Spleen (tissue), 11 donors: ENCODE results near the gene GCFC2. TPM values are rescaled to one million over a fixed set of nuclear protein-coding genes. Genes with fewer than 3 reads are reported as not detected.
"Not testable (repeated sequence)": the region's sequence is repeated elsewhere in the genome, so short reads cannot be mapped to it uniquely, and the experiment has no call there.

Experiments
- DNase-seq: peaks from one replicate; pipeline ENCODE4 v3.0.0-alpha.2; 2020
- H3K27ac ChIP-seq, 8 donors: fragments of 200-600 bp; sonication (generic) in 7 of 8; 1 replicate in 4 of 8; 2 replicates in 4 of 8; pipeline versions ENCODE4 v1.5.0 to v1.8.0; 2016 to 2021; ENCODE audit warnings: inconsistent platforms in 4 of 8, mild to moderate bottlenecking in 4 of 8, moderate library complexity in 1 of 8
- H3K27me3 ChIP-seq, 7 donors: fragments of 200-600 bp; sonication (generic) in 6 of 7; replicated peaks in 1 of 7; 1 replicate in 4 of 7; 2 replicates in 3 of 7; pipeline versions ENCODE4 v1.5.0 to v1.8.0; 2016 to 2021; ENCODE audit warnings: inconsistent platforms in 3 of 7, mild to moderate bottlenecking in 1 of 7
- H3K36me3 ChIP-seq, 6 donors: fragments of 200-600 bp; sonication (generic) in 5 of 6; 1 replicate in 4 of 6; 2 replicates in 2 of 6; pipeline versions ENCODE4 v1.5.0 to v1.8.0; 2016 to 2021; ENCODE audit warnings: inconsistent platforms in 2 of 6
- H3K4me1 ChIP-seq, 6 donors: fragments of 200-600 bp; sonication (generic) in 5 of 6; 1 replicate in 3 of 6; 2 replicates in 3 of 6; pipeline versions ENCODE4 v1.5.0 to v1.8.0; 2016 to 2021; ENCODE audit warnings: inconsistent platforms in 3 of 6
- H3K4me3 ChIP-seq, 8 donors: fragments of 200-600 bp; sonication (generic) in 7 of 8; 1 replicate in 4 of 8; 2 replicates in 4 of 8; pipeline versions ENCODE4 v1.5.0 to v1.8.0; 2016 to 2021; ENCODE audit warnings: inconsistent platforms in 4 of 8, mild to moderate bottlenecking in 4 of 8, moderate library complexity in 2 of 8
- H3K9me3 ChIP-seq, 8 donors: fragments of 200-600 bp; sonication (generic) in 7 of 8; 1 replicate in 4 of 8; 2 replicates in 4 of 8; pipeline versions ENCODE4 v1.5.0 to v1.8.0; 2016 to 2021; ENCODE audit warnings: inconsistent platforms in 4 of 8
- POLR2A ChIP-seq, 3 donors: fragments of 450-650 bp; IDR thresholded peaks; one replicate each; pipeline ENCODE4 v1.5.1; 2017; ENCODE audit warnings: antibody characterized with exemption in 3 of 3, mild to moderate bottlenecking in 1 of 3
- POLR2AphosphoS5 ChIP-seq, 3 donors: sonication (generic); formaldehyde crosslinking; IDR thresholded peaks; one replicate each; pipeline ENCODE4 v1.5.1; 2017; ENCODE audit warnings: antibody characterized with exemption in 3 of 3
- WGBS, 5 donors: extraction: QIAGEN DNeasy Blood & Tissue Kit in 3 of 5; methylation state at CpG; one replicate each; pipeline versions ENCODE4 v1.1.5 to v1.1.7; 2013 to 2018; 5-methylcytosine and 5-hydroxymethylcytosine counted together
- intact Hi-C: fragments of 100-400 bp; cut with DNase I; formaldehyde crosslinking; loops from one replicate; pipeline ENCODE4 v1.15.0; 2023; ENCODE audit warnings: low total_unique reads
- polyA plus RNA-seq, 3 donors: library from polyadenylated mRNA; stranded (reverse); fragments of 200-250 nt; gene quantifications; one replicate each; pipeline ENCODE4 v1.2.1, GENCODE V29; 2013
- total RNA-seq, 7 donors: library from RNA; depleted of rRNA in 3 of 7; stranded (reverse); fragments of >200 nt in 3 of 7; fragmentation: NEBNext Ultra II Directional in 4 of 7; extraction: Animal tissue kit (Norgen Biotek cat#: 25700) in 4 of 7; gene quantifications; one replicate each; pipeline versions ENCODE4 v1.1.0 to v1.2.1, GENCODE V29; 2016 to 2021
- TF ChIP-seq, protein P1 (sequence below), 11 experiments: fragments of 200-600 bp in 7 of 11; fragments of 450-650 bp in 4 of 11; sonication (generic) in 4 of 11; IDR thresholded peaks in 8 of 11; conservative IDR thresholded peaks in 3 of 11; 1 replicate in 7 of 11; 2 replicates in 4 of 11; pipeline versions ENCODE4 v1.4.0 to v1.8.0; 2016 to 2021; ENCODE audit warnings: antibody characterized with exemption in 11 of 11, inconsistent platforms in 4 of 11, mild to moderate bottlenecking in 1 of 11
- donor health status: healthy with polysubstance abuse.
- donor health status: DM: no; HTN: no; CAD: no; lungs with moderate emphysema.
- donor health status: DM: no; HTN: no; CAD: no.
- donor health status: Bipolar disorder and iron deficiency.
- donor health status: healthy.
- donor health status: DM: no; HTN: no; CAD: no.
- donor health status: DM: yes; HTN: yes; CAD: no.

GCFC2 gene
- total and polyA plus RNA-seq, 10 donors = 13.1 to 27.7 (median 20.5) TPM

DNA sequence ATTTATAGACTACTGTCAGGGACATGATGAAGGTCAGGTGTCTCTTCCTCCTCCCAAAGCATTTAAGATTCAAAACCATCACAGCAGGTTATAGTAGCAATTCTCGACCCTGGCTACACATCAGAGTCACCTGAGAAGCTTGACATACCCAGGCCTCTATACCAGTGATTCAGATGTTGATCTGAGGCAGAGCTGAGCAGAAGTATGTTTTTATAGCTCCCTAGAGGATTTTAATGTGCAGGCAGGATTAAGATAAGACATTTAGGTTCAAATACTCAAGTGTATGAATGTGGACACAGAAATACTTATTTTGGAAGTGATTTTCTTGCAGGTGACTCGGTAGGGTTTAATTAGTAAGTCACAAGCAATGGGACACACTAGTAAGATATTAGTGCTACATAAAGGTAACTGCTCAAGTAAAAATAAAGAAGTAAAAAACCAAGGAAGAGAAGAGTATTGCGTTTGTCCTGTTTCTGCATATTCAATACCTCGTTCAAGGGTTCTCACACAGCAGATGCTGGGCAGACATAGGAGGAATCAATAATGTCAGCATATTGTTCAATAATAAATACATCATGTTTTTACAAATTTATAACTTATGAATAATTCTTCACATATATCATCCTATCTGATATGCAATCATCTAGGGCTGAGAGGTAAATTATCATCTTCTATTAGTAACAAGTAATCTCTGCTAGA, 7.0 kb downstream of the GCFC2 start:
- no peak overlapping the region for H3K27ac ChIP-seq
- H3K36me3 ChIP-seq = peaks cover 0 to 77% (median 56%) of the 10 kb centered on the region in 6 donors
- H3K27me3 ChIP-seq = no peaks in the 10 kb centered on the region
- no peak overlapping the region for H3K4me3 ChIP-seq
- 84 to 94% (median 88%) methylated on average over 4 of the region's 4 CpGs for WGBS, 5 donors
- DNase-seq = no peak
- peaks cover 2 to 16% (median 7%) of the 10 kb centered on the region in 6 donors for H3K4me1 ChIP-seq
- intact Hi-C loops = no loop called here
- no peaks in the 10 kb centered on the region for H3K9me3 ChIP-seq
- TF ChIP-seq POLR2AphosphoS5 (IDR thresholded peaks at IDR 0.05) = no peak
- TF ChIP-seq, protein P1, sequence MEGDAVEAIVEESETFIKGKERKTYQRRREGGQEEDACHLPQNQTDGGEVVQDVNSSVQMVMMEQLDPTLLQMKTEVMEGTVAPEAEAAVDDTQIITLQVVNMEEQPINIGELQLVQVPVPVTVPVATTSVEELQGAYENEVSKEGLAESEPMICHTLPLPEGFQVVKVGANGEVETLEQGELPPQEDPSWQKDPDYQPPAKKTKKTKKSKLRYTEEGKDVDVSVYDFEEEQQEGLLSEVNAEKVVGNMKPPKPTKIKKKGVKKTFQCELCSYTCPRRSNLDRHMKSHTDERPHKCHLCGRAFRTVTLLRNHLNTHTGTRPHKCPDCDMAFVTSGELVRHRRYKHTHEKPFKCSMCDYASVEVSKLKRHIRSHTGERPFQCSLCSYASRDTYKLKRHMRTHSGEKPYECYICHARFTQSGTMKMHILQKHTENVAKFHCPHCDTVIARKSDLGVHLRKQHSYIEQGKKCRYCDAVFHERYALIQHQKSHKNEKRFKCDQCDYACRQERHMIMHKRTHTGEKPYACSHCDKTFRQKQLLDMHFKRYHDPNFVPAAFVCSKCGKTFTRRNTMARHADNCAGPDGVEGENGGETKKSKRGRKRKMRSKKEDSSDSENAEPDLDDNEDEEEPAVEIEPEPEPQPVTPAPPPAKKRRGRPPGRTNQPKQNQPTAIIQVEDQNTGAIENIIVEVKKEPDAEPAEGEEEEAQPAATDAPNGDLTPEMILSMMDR (IDR thresholded peaks at IDR 0.05 in 8 of 11, conservative IDR thresholded peaks at IDR 0.05 in 3 of 11) = no peak
- no peak for TF ChIP-seq POLR2A (IDR thresholded peaks at IDR 0.05)

DNA sequence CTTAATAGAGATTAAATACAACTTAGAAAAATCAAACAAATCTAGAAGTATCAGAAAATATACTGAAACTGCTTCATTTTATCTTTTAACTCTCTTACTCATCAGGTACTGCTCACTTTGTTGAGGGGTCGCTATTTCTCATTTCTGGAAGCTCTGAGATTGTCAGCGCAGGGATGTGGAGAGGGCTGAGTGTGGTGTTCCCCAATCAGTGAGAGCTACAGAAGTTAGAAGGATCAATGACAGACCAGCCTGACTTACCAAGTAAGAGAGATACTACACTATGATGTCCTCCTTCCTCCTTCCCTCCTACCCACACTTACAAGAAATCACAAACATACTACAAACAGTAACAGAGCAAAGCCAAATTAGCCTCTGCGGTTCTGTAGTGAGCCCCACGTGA, 8.1 kb downstream of the GCFC2 start:
- 91 to 97% (median 93%) methylated on average over 4 of the region's 4 CpGs for WGBS, 5 donors
- peaks cover 0 to 87% (median 64%) of the 10 kb centered on the region in 6 donors for H3K36me3 ChIP-seq

DNA sequence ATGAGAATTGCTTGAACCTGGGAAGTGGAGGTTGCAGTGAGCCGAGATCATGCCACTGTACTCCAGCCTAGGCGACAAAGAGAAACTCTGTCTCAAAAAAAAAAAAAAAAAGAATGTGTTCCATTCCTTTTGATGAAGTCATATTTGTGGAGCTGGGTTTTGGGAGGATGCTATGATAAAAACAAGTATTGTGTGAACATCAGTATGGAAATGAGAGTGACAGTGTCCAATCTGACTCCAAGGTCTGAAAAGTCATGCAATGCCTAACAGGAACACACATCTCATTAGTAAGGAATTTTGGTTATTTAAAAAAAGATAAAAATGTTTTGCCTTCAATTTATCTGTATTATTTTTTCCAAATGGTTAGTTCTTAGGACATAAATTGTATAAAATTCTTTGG, 11.8 kb downstream of the GCFC2 start:
- Histone ChIP-seq H3K9me3 (peaks cover 0 to 6% (median 0%) of the 10 kb centered on the region in 8 donors), H3K27ac (no peak overlapping the region), H3K27me3 (no peaks in the 10 kb centered on the region), H3K36me3 (peaks cover 0 to 99% (median 70%) of the 10 kb centered on the region in 6 donors), H3K4me3 (no peak overlapping the region), H3K4me1 (no peaks in the 10 kb centered on the region)
- no peak for TF ChIP-seq POLR2A (IDR thresholded peaks at IDR 0.05)
- intact Hi-C loops = no loop called here
- DNase-seq = no peak
- 80 to 100% (median 95%) methylated on average over 2 of the region's 2 CpGs for WGBS, 5 donors

More for the DNA sequence above, 8.1 kb downstream of the GCFC2 start:
- no peak for TF ChIP-seq POLR2AphosphoS5 (IDR thresholded peaks at IDR 0.05)
- no peak for DNase-seq
- peaks cover 0 to 5% (median 0%) of the 10 kb centered on the region in 6 donors for H3K4me1 ChIP-seq
- H3K9me3 ChIP-seq = peaks cover 0 to 5% (median 0%) of the 10 kb centered on the region in 8 donors
- no peak overlapping the region for H3K4me3 ChIP-seq
- intact Hi-C loops = no loop called here
- H3K27me3 ChIP-seq = no peaks in the 10 kb centered on the region
- H3K27ac ChIP-seq = no peak overlapping the region

DNA sequence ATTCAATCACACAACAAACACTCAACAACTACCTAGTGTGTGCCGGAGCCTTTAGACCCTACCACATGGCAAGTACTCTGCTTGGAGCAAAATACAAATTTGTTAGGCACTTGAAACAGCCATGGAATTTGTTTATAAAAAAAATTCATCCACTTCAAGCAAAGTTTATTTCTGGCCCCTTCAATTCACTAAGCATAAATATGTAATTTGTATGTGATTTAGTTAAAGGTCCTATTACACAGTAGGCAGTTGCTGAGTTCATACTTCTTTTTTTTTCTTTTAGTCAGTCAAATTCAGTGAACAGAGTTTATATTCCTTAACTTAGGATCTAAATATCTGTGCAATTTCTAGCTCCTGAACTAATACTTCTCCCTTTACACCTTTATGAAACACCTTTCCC, 22.5 kb downstream of the GCFC2 start:
- intact Hi-C loops = no loop called here
- WGBS, 5 donors = 91 to 97% (median 96%) methylated on average over 1 of the region's 1 CpG

DNA sequence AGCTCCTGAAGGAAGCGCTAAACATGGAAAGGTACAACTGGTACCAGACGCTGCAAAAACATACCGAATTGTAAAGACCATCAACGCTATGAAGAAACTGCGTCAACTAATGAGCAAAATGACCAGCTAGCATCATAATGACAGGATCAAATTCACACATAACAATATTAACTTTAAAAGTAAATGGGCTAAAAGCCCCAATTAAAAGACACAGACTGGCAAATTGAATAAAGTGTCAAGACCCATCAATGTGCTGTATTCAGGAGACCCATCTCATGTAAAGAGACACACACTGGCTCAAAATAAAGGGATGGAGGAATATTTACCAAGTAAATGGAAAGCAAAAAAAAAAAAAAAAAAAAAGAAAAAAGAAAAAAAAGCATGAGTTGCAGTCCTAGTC, 27.3 kb downstream of the GCFC2 start:
- H3K4me3 ChIP-seq, H3K27me3 ChIP-seq, DNase-seq, H3K9me3 ChIP-seq, H3K4me1 ChIP-seq, intact Hi-C loops, H3K27ac ChIP-seq: not testable (repeated sequence)
- peaks cover 0 to 79% (median 38%) of the 10 kb centered on the region in 6 donors for H3K36me3 ChIP-seq
- 96 to 99% (median 97%) methylated on average over 5 of the region's 5 CpGs for WGBS, 5 donors

More for the DNA sequence above, 22.5 kb downstream of the GCFC2 start:
- Histone ChIP-seq H3K9me3 (no peaks in the 10 kb centered on the region), H3K27me3 (no peaks in the 10 kb centered on the region), H3K27ac (no peak overlapping the region), H3K36me3 (peaks cover 3 to 90% (median 58%) of the 10 kb centered on the region in 6 donors), H3K4me3 (no peak overlapping the region), H3K4me1 (no peaks in the 10 kb centered on the region)
- TF ChIP-seq POLR2A (IDR thresholded peaks at IDR 0.05) (no peak), POLR2AphosphoS5 (IDR thresholded peaks at IDR 0.05) (no peak)
- TF ChIP-seq, protein P1 (IDR thresholded peaks at IDR 0.05 in 8 of 11, conservative IDR thresholded peaks at IDR 0.05 in 3 of 11) = no peak
- no peak for DNase-seq
